Lung microvascular endothelial cell (primary cell): ENCODE measurements around the gene POFUT2. TPM values are rescaled to one million over a fixed set of nuclear protein-coding genes. Genes with fewer than 3 reads are reported as not detected.

Experiments used
- DNase-seq, 2 donors: peaks; one replicate each; pipeline versions ENCODE4 v3.0.0 to v3.0.0-alpha.2; 2010; ENCODE audit warnings: low read depth in 2 of 2
- total RNA-seq: library from RNA; depleted of rRNA; stranded (reverse); fragments of >200 nt; gene quantifications from 2 replicates; pipeline ENCODE4 v1.2.1, GENCODE V29; 2014

Gene POFUT2
- total RNA-seq, 1 donor from 2014 or later, result 15.7 TPM

GRCh38 chr21:45264146-45264911 is 23.4 kb downstream of the POFUT2 start:
- DNase-seq, result no peak

GRCh38 chr21:45263534-45263933 is 24.2 kb downstream of the POFUT2 start:
- DNase-seq, result peak in 1 of 2 donors; percentile 23

- DNase-seq, result peak in 1 of 2 donors; percentile 24
Measured at GRCh38 chr21:45262616-45263015, 25.1 kb downstream of the POFUT2 start.

- DNase-seq, result no peak
Measured at GRCh38 chr21:45262041-45262581, 25.6 kb downstream of the POFUT2 start.

GRCh38 chr21:45261093-45261492 is 26.6 kb downstream of the POFUT2 start:
- no peak for DNase-seq

GRCh38 chr21:45260191-45260825 is 27.4 kb downstream of the POFUT2 start:
- no peak for DNase-seq

- DNase-seq, result no peak
Measured at GRCh38 chr21:45259206-45259840, 28.4 kb downstream of the POFUT2 start.

GRCh38 chr21:45258466-45258865 is 29.2 kb downstream of the POFUT2 start:
- no peak for DNase-seq

GRCh38 chr21:45257673-45258341 is 29.9 kb downstream of the POFUT2 start:
- no peak for DNase-seq

GRCh38 chr21:45256912-45257672 is 30.6 kb downstream of the POFUT2 start:
- DNase-seq, result peak in 1 of 2 donors; percentile 17

GRCh38 chr21:45256021-45256911 is 31.4 kb downstream of the POFUT2 start:
- no peak for DNase-seq

GRCh38 chr21:45255381-45256020 is 32.2 kb downstream of the POFUT2 start:
- no peak for DNase-seq

GRCh38 chr21:45254460-45254930 is 33.2 kb downstream of the POFUT2 start:
- no peak for DNase-seq

GRCh38 chr21:45253633-45254459 is 33.8 kb downstream of the POFUT2 start:
- DNase-seq, result no peak

GRCh38 chr21:45253180-45253579 is 34.5 kb downstream of the POFUT2 start:
- no peak for DNase-seq

GRCh38 chr21:45252448-45252925 is 35.2 kb downstream of the POFUT2 start:
- no peak for DNase-seq

GRCh38 chr21:45251635-45252447 is 35.9 kb downstream of the POFUT2 start:
- no peak for DNase-seq
